ENCODE data around the gene GALNT5.
A peak's percentile ranks its signal among the peaks of the same experiment; 100 is the strongest.

Gene GALNT5

DNA sequence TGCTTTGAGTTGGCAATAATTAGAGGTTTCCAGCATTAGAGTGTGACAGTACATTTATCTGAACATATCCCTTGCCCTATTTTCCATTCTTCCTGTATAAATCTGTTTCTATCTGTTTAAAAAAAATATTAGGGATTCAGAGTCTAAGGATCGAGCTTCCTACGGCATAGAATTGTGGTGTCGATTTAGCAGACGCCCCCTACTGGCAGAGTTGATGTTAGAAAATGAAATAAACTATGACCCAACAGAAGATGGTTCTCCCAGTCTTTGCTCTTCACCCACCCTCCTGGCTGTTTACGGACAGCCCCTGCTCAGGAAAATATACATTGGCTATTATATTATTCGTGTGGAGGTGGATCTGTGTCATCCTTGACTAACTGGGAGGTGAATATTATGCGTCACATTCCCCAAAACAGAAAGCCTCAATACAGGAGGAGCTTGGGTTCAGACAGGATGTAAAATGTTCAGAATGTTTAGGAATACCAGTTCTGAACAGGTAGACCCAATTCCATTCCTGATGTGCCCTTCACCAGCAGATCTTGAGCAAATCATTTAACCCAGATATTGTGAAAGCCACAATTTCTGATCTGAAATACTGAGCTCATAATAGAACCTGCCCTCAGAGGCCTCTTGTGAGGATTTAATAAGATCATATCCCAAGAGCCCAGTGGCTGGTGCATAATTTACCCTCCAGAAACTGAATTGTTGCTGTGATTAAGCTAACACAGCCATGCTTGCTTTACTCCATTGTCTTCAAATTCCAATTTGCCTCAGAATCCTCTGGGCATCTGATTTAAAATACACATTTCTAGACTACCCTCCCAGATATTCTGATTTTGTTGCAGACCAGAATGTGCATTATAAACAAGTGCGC, 78.9 kb downstream of the GALNT5 start:
- no peak for DNase-seq (ENCODE audit: extremely low read depth, low read depth)
- TF ChIP-seq, protein P1, sequence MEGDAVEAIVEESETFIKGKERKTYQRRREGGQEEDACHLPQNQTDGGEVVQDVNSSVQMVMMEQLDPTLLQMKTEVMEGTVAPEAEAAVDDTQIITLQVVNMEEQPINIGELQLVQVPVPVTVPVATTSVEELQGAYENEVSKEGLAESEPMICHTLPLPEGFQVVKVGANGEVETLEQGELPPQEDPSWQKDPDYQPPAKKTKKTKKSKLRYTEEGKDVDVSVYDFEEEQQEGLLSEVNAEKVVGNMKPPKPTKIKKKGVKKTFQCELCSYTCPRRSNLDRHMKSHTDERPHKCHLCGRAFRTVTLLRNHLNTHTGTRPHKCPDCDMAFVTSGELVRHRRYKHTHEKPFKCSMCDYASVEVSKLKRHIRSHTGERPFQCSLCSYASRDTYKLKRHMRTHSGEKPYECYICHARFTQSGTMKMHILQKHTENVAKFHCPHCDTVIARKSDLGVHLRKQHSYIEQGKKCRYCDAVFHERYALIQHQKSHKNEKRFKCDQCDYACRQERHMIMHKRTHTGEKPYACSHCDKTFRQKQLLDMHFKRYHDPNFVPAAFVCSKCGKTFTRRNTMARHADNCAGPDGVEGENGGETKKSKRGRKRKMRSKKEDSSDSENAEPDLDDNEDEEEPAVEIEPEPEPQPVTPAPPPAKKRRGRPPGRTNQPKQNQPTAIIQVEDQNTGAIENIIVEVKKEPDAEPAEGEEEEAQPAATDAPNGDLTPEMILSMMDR (IDR thresholded peaks at IDR 0.05; ENCODE audit: low read depth, low read length), result peak; percentile 61

DNA sequence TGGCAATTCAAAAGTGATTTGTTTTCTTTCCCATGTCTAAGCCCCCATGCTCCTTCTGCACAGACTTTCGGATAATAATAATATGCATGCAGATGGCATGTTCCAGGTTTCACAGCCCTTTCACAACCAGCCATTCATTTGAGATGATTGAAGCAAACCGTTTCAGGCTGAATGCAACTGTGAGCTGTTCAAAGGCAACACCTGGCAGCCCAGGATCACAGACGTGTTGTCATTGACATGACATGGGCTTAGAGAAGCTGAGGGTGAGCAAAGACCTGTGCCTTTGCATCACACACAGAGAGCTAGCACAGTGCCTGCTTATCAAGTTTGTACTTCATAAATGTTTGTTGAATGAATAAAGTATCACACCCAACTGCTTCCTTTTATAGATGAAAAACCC, 80.5 kb downstream of the GALNT5 start:
- DNase-seq (ENCODE audit: extremely low read depth, low read depth), result no peak
- TF ChIP-seq, protein P1 (IDR thresholded peaks at IDR 0.05; ENCODE audit: low read depth, low read length), result no peak

DNA sequence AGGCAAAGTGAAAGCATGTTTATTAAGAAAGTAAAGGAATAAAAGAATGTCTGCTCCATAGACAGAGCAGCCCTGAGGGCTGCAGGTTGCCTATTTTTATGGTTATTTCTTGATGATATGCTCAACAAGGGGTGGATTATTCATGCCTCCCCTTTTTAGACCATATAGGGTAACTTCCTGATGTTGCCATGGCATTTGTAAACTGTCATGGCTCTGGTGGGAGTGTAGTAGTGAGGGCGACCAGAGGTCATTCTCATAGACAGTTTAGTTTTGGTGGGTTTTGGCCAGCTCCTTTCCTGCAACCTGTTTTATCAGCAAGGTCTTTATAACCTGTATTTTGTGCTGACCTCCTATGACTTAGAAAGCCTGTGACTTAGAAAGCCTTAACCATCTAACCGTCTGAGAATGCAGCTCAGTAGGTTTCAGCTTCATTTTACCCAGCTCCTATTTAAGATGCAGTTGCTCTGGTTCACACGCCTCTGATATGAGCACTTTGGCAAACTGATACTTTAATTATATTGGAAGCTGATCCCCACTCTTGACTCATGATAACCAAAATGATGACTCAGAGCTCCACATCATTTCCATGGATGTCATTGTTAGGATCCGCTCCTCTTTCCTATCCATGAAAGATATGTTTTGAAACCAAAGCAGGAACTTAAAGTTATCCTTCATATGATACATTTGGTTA, 82.6 kb downstream of the GALNT5 start:
- TF ChIP-seq, protein P1 (IDR thresholded peaks at IDR 0.05; ENCODE audit: low read depth, low read length), result no peak
- no peak for DNase-seq (ENCODE audit: extremely low read depth, low read depth)

DNA sequence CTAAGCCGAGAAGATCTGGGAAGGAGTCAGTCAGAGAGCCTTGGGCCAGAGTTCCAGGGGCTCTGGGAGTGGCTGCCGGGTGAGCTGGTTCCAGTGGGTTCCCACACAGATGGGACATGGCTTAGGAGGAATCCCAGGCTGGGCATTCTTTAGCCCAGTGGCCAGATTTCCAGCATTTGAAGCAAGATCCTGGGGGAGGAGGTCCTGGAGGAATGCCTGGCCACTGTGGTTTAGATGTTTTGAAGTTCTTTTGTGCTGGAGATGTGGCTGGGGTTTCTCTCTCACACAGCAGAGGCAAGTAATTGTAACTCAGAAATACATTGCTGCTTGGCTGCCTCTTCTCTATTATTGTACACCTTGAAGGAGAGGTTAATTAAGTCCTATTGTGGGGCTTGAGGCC, 83.9 kb downstream of the GALNT5 start:
- DNase-seq (ENCODE audit: extremely low read depth, low read depth), result peak; percentile 29

DNA sequence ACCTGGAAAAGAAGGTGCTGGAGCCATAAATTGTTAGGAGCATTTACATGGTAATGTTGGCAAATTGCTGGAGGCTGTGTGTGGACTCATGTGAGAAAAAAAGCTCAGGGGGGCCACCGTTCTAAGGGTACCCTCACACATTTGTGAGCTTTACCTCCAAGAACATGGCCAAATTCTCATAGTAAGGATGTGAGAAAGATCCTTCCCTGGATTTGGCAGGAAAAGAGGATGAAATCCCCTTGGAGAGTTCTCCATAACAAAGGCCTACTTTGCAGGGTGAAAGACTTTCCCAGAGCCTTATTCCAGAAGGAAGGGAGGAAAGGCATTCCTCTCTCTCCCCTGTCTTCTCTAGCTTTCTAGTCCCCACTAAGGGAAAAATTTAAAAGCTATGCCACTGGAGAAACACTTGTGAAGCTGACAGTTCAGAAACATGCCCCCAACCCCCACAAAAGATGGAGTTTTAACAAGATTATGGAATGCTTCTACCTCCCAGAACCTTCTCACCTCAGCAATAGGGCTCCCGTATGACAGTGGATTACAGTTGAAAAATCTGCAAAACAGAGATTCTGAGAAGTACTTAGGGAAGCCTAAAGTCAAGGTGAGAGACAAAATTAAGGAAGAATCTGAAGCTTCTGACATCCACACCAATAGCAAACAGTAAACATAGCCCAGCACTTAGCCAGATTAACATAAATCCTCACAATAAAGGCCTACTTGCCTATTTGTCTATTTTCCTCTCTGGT, 88.3 kb downstream of the GALNT5 start:
- no peak for DNase-seq (ENCODE audit: extremely low read depth, low read depth)
- TF ChIP-seq, protein P1 (IDR thresholded peaks at IDR 0.05; ENCODE audit: low read depth, low read length), result no peak

DNA sequence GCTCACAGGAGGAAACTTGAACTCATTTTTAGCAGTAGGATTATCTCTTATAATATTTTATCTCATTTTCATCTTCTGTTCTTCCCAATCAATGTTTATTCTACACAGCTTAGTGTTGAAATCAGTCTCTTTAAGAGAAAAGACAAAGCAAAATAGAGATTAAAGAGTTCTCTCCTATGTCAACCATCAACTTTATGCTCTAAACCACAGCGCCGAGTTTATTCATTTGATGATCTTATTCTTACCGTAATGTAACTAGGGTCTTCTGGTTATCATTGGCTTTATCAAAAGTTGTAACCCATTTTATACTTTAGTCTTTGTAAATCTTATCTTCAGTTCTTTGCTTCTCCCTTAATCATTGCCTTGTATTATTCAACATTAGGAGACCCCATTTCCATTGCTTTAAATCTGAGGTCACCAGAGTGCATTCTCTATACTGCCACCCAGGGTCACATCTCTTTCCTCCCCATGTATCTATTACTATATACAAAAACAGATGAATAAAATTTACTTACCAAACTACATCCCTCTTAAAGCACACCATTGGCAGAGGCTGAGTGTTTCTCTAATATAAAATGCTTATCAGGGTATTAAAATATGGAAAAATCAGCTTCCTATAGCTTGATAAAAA, 90.9 kb downstream of the GALNT5 start:
- TF ChIP-seq, protein P1 (IDR thresholded peaks at IDR 0.05; ENCODE audit: low read depth, low read length), result no peak
- DNase-seq (ENCODE audit: extremely low read depth, low read depth), result no peak

DNA sequence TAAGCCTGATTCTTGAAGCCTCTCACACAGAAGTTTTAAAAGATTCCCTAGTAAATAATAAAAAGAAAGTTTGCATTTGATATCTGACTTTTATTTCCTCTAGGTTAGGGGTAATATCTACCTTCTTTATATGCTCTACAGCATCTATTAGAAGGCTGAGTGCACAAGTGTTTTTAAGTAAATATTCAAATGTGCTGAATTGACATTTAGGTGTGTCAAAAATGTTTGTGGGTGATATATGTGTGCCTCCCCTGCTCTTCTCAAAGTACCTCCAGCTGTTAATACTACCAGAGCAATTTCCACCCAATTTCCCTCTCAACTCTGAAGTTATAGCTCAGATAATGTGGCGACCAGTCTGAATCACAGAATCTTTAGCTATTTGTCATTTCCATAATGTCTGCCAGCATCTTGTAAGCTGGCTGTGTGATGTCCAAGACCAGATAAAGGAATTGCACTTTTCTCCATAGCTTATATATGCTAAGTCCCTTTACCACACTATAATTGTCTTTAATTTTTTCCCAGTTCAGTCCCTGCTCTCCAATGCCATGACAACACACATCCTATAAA, 92.5 kb downstream of the GALNT5 start:
- TF ChIP-seq, protein P1 (IDR thresholded peaks at IDR 0.05; ENCODE audit: low read depth, low read length), result no peak
- no peak for DNase-seq (ENCODE audit: extremely low read depth, low read depth)
